Mesendoderm (in vitro differentiated cells): ENCODE results near the gene NT5C3B. TPM values are rescaled to one million over a fixed set of nuclear protein-coding genes. Genes with fewer than 3 reads are reported as not detected.

Experiments
- DNase-seq: peaks from one replicate; pipeline ENCODE4 v3.0.0; 2013
- H2AK5ac ChIP-seq: 2 replicates; pipeline ENCODE4 v1.6.1; 2013; ENCODE audit warnings: low read length, inconsistent platforms
- H2BK120ac ChIP-seq: 2 replicates; pipeline ENCODE4 v1.6.1; 2013; ENCODE audit warnings: low read depth, mild to moderate bottlenecking, low read length, moderate library complexity, mixed read lengths
- H2BK15ac ChIP-seq: replicated peaks from 2 replicates; pipeline ENCODE4 v1.6.1; 2013; ENCODE audit warnings: low read depth, mild to moderate bottlenecking, moderate library complexity
- H2BK5ac ChIP-seq: 2 replicates; pipeline ENCODE4 v1.6.1; 2013; ENCODE audit warnings: low read length, inconsistent platforms
- H3K18ac ChIP-seq: 2 replicates; pipeline ENCODE4 v1.6.1; 2013; ENCODE audit warnings: mild to moderate bottlenecking, low read length, mixed read lengths
- H3K23ac ChIP-seq: one replicate; pipeline ENCODE4 v1.6.1; 2013; ENCODE audit warnings: low read length
- H3K27ac ChIP-seq: 2 replicates; pipeline ENCODE4 v1.5.1; 2013; ENCODE audit warnings: low read depth, mild to moderate bottlenecking, inconsistent platforms, low read length, moderate library complexity
- H3K27me3 ChIP-seq: 2 replicates; pipeline ENCODE4 v1.6.1; 2013; ENCODE audit warnings: low read length, control low read depth, mild to moderate bottlenecking, inconsistent platforms; ENCODE audit not compliant: insufficient read depth, poor library complexity
- H3K36me3 ChIP-seq: 2 replicates; pipeline ENCODE4 v1.6.1; 2013; ENCODE audit warnings: low read length, inconsistent platforms; ENCODE audit not compliant: control insufficient read depth, insufficient read depth
- H3K4ac ChIP-seq: one replicate; pipeline ENCODE4 v1.6.1; 2013; ENCODE audit warnings: low read depth, mild to moderate bottlenecking, low read length, moderate library complexity
- H3K4me1 ChIP-seq: 2 replicates; pipeline ENCODE4 v1.6.1; 2013; ENCODE audit warnings: low read depth, low read length, inconsistent platforms; ENCODE audit not compliant: control insufficient read depth
- H3K4me2 ChIP-seq: 2 replicates; pipeline ENCODE4 v1.6.1; 2013; ENCODE audit warnings: low read length
- H3K4me3 ChIP-seq: 2 replicates; pipeline ENCODE4 v1.5.1; 2013; ENCODE audit warnings: mild to moderate bottlenecking, low read length
- H3K56ac ChIP-seq: one replicate; pipeline ENCODE4 v1.6.1; 2013; ENCODE audit warnings: low read length
- H3K79me1 ChIP-seq: 2 replicates; pipeline ENCODE4 v1.6.1; 2013; ENCODE audit warnings: low read length, inconsistent platforms
- H3K79me2 ChIP-seq: 2 replicates; pipeline ENCODE4 v1.6.1; 2013; ENCODE audit warnings: mild to moderate bottlenecking, low read length; ENCODE audit not compliant: control insufficient read depth, insufficient read depth
- H3K9ac ChIP-seq: 2 replicates; pipeline ENCODE4 v1.6.1; 2013; ENCODE audit warnings: low read length, inconsistent platforms
- H4K5ac ChIP-seq: one replicate; pipeline ENCODE4 v1.6.1; 2013; ENCODE audit warnings: low read length
- H4K8ac ChIP-seq: one replicate; pipeline ENCODE4 v1.6.1; 2013; ENCODE audit warnings: low read depth, mild to moderate bottlenecking, control low read depth, low read length, moderate library complexity
- whole genome bisulfite sequencing: extraction: QIAGEN DNeasy Blood & Tissue Kit; methylation state at CpG from one replicate; pipeline ENCODE4 v1.1.7; 2013; ENCODE audit warnings: low lambda C conversion rate, missing lambda C conversion rate; ENCODE audit not compliant: insufficient coverage; ENCODE audit errors: extremely low coverage; 5-methylcytosine and 5-hydroxymethylcytosine counted together
- small RNA-seq: library from polyadenylated mRNA; stranded (forward); fragments of <200 nt; extraction: miRNeasy Mini kit (QIAGEN cat#:217004); gene quantifications from one replicate; pipeline ENCODE3, GENCODE V24; 2013; ENCODE audit not compliant: insufficient read depth

NT5C3B gene

GRCh38 chr17:41775394-41776226, 60.4 kb downstream of the NT5C3B start:
- no peak overlapping the region for H3K4me2 ChIP-seq
- DNase-seq: peak; percentile 38
- H3K9ac ChIP-seq: peak overlapping the region; percentile 7
- H4K8ac ChIP-seq: no peak overlapping the region
- peak overlapping the region; percentile 46 for H3K56ac ChIP-seq
- H2BK120ac ChIP-seq: no peak overlapping the region
- H3K4ac ChIP-seq: no peak overlapping the region
- H2BK15ac ChIP-seq: no peak overlapping the region
- H3K4me1 ChIP-seq: peaks cover 17% of the 10 kb centered on the region
- H2AK5ac ChIP-seq: no peak overlapping the region
- H3K18ac ChIP-seq: no peak overlapping the region
- no peak overlapping the region for H3K4me3 ChIP-seq
- H3K27ac ChIP-seq: peak overlapping the region; percentile 24
- peaks cover 31% of the 10 kb centered on the region for H3K79me2 ChIP-seq
- no peak overlapping the region for H4K5ac ChIP-seq
- no peaks in the 10 kb centered on the region for H3K27me3 ChIP-seq
- WGBS: no CpG with 5 or more reads among the region's 12 CpGs
- H3K23ac ChIP-seq: no peak overlapping the region
- H2BK5ac ChIP-seq: no peak overlapping the region
- H3K36me3 ChIP-seq: peaks cover 2% of the 10 kb centered on the region
- peaks cover 17% of the 10 kb centered on the region for H3K79me1 ChIP-seq

Small RNAs within 50 kb of the gene (small RNA-seq; reads per million reads assigned to genes)
- not detected for gene AC125257.2
